HCT116 (cell line): ENCODE measurements around the gene MUTYH. TPM values are rescaled to one million over a fixed set of nuclear protein-coding genes. Genes with fewer than 3 reads are reported as not detected.

Experiments
- ATAC-seq: fragments of 200-7000 bp; cut with Tn5 transposase; 2 replicates; pipeline ENCODE4 v1.9.1; 2020; ENCODE audit warnings: mild to moderate bottlenecking, moderate library complexity
- BruUV-seq: library from RNA; stranded (reverse); fragments of 400-500 nt; replicated peaks from 2 replicates; lab custom pipeline; 2021; lab: Mats Ljungman, UMichigan
- CTCF ChIA-PET: fragments of 300-600 bp; sonication (Branson Sonifier 250); formaldehyde crosslinking; loops from one replicate; lab custom pipeline; 2021; ENCODE audit warnings: antibody characterized with exemption; lab: Charles Lee
- POLR2A ChIA-PET: fragments of 300-600, 350-600 bp; sonication (Branson Sonifier 250); formaldehyde crosslinking; loops from one replicate; lab custom pipeline; 2021; ENCODE audit warnings: antibody characterized with exemption; lab: Charles Lee
- RAD21 ChIA-PET, 2 experiments: fragments of 300-600 bp; sonication (Branson Sonifier 250); formaldehyde crosslinking; loops; one replicate each; lab custom pipeline; 2023; ENCODE audit warnings: low total read pairs in 2 of 2; ENCODE audit not compliant: uncharacterized antibody in 2 of 2, unreplicated experiment in 2 of 2, low non-redundant PET in 1 of 2; lab: Charles Lee
- DNase-seq: peaks from one replicate; pipeline ENCODE4 v3.0.0-alpha.2; 2010; ENCODE audit warnings: low read depth, low spot score
- H2AFZ ChIP-seq: fragments of 200-600 bp; shearing (Covaris generic), sonication (generic); 2 replicates; pipeline ENCODE4 v1.6.1; 2017; ENCODE audit warnings: low read depth, mixed run types, mixed read lengths, antibody characterized with exemption, low read length; ENCODE audit not compliant: poor library complexity, severe bottlenecking
- H3K27ac ChIP-seq: 2 replicates; pipeline ENCODE4 v1.5.1; 2012; ENCODE audit warnings: low read depth, low read length
- H3K27me3 ChIP-seq: fragments of 200-600 bp; sonication (generic); 2 replicates; pipeline ENCODE4 v1.6.1; 2016; ENCODE audit warnings: mixed run types, low read length, mixed read lengths; ENCODE audit not compliant: insufficient read depth
- H3K36me3 ChIP-seq, 2 experiments: fragments of 200-500 bp in 1 of 2; fragments of 200-600 bp in 1 of 2; sonication (Bioruptor generic) in 1 of 2; sonication (generic) in 1 of 2; 2 replicates each; pipeline versions ENCODE4 v1.5.1 to v1.6.1; 2014 to 2016; ENCODE audit warnings: low read length in 2 of 2, inconsistent platforms in 1 of 2, mixed read lengths in 1 of 2, mixed run types in 1 of 2; ENCODE audit not compliant: insufficient read depth in 2 of 2, control insufficient read depth in 1 of 2
- H3K4me1 ChIP-seq, 2 experiments: fragments of 200-600 bp in 1 of 2; sonication (generic) in 1 of 2; 2 replicates each; pipeline versions ENCODE4 v1.5.1 to v1.6.1; 2012 to 2017; ENCODE audit warnings: low read length in 2 of 2, inconsistent platforms in 1 of 2, mild to moderate bottlenecking in 1 of 2, mixed read lengths in 1 of 2, mixed run types in 1 of 2, moderate library complexity in 1 of 2; ENCODE audit not compliant: insufficient read depth in 2 of 2, control insufficient read depth in 1 of 2
- H3K4me2 ChIP-seq: fragments of 200-600 bp; sonication (generic); 2 replicates; pipeline ENCODE4 v1.6.1; 2017; ENCODE audit warnings: mixed run types, low read length, mixed read lengths
- H3K4me3 ChIP-seq, 2 experiments: fragments of 200-600 bp in 1 of 2; sonication (generic) in 1 of 2; replicated peaks in 1 of 2; 2 replicates each; pipeline ENCODE4 v1.5.1; 2011 to 2016; ENCODE audit warnings: low read length in 2 of 2, control low read depth in 1 of 2, low read depth in 1 of 2, mild to moderate bottlenecking in 1 of 2, mixed read lengths in 1 of 2, mixed run types in 1 of 2
- H3K79me2 ChIP-seq: fragments of 200-600 bp; sonication (generic); 2 replicates; pipeline ENCODE4 v1.6.1; 2017; ENCODE audit warnings: mild to moderate bottlenecking, mixed run types, low read length, moderate library complexity, mixed read lengths; ENCODE audit not compliant: insufficient read depth
- H3K9ac ChIP-seq: fragments of 200-600 bp; sonication (generic); 2 replicates; pipeline ENCODE4 v1.6.1; 2016; ENCODE audit warnings: low read length, mixed read lengths
- H3K9me2 ChIP-seq: fragments of 200-600 bp; sonication (generic), shearing (Covaris generic); 2 replicates; pipeline ENCODE4 v1.6.1; 2017; ENCODE audit warnings: mixed run types, mild to moderate bottlenecking, moderate library complexity; ENCODE audit not compliant: insufficient read depth
- H3K9me3 ChIP-seq, 2 experiments: fragments of 200-500 bp in 1 of 2; fragments of 200-600 bp in 1 of 2; sonication (Bioruptor generic) in 1 of 2; sonication (generic) in 1 of 2; 2 replicates each; pipeline ENCODE4 v1.6.1; 2014 to 2017; ENCODE audit warnings: low read length in 2 of 2, mixed read lengths in 2 of 2, inconsistent platforms in 1 of 2, low read depth in 1 of 2, mild to moderate bottlenecking in 1 of 2, mixed run types in 1 of 2, moderate library complexity in 1 of 2; ENCODE audit not compliant: control insufficient read depth in 1 of 2, insufficient read depth in 1 of 2
- H4K20me1 ChIP-seq: fragments of 200-600 bp; sonication (generic), shearing (Covaris generic); 2 replicates; pipeline ENCODE4 v1.6.1; 2017; ENCODE audit warnings: mixed run types, mild to moderate bottlenecking, moderate library complexity; ENCODE audit not compliant: insufficient read depth
- CEBPB ChIP-seq: IDR thresholded peaks from 2 replicates; pipeline ENCODE4 v1.6.1; 2012; ENCODE audit warnings: low read depth
- CTCF ChIP-seq, 3 experiments: fragments of 200-600 bp in 1 of 3; sonication (generic) in 1 of 3; IDR thresholded peaks in 2 of 3; conservative IDR thresholded peaks in 1 of 3; 2 replicates each; pipeline ENCODE4 v1.5.1; 2012 to 2017; ENCODE audit warnings: low read depth in 2 of 3, low read length in 2 of 3, antibody characterized with exemption in 1 of 3, borderline replicate concordance in 1 of 3, control low read depth in 1 of 3, mild to moderate bottlenecking in 1 of 3, mixed read lengths in 1 of 3, mixed run types in 1 of 3, moderate library complexity in 1 of 3; ENCODE audit not compliant: insufficient read depth in 1 of 3
- SRF ChIP-seq: IDR thresholded peaks from 2 replicates; pipeline ENCODE4 v1.6.1; 2012; ENCODE audit warnings: low read depth
- intact Hi-C: fragments of 100-400 bp; cut with micrococcal nuclease; formaldehyde crosslinking; loops from 2 replicates; pipeline ENCODE4 v1.10.0; 2022
- total RNA-seq: library from RNA; stranded (reverse); gene quantifications from one replicate; pipeline ENCODE4 v1.2.1, GENCODE V29; 2021; ENCODE audit not compliant: unreplicated experiment

The MUTYH gene
- total RNA-seq, 1 experiment from 2014 or later: 44.8 TPM

DNA sequence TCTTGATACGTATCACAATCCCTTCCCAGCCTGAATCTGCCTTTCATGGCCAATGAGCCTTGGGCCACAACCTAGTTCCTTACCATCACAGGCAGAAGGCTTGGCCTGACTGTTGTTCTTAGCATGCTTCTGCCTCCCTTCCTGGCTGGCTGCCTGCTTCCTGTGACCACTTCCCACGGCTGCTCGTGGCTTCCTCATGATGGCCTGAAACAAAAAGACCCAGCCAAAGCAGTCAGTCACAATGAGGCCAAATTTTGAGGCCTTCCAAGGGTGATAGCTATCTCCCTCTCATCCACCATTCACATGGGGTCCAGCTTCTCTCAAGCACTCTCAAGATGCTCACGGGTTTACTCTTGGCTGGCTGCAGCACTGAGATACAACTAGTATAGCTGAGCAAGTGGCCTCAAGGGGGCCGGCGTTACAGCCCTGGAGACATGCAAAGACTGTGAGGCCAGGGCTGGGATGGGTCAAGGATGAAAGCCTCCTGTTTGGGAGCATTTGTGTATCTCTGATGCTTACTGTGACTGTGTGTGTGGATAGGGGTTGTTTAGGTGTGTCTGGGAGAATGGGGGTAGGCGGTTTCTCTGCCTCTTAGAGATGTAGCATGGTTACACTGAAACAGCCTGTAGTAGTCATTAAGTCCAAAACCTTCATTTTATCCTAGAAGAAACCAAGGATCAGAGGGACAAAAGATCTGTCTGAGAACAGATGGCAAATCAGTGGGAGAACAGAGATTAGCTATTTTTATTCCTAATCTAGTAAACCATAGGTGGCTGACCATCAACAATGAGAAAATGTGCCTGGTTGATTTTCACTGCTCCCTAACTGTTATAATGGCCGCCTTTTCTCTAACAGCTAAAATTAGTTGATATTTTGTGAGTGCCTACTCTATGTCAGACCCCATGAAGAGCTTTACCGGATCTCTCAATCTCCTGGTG is 5.7 kb downstream of the MUTYH start:
- CTCF ChIA-PET: no interaction called here
- no TSS peak for BruUV-seq

More for the DNA sequence above, 5.7 kb downstream of the MUTYH start:
- peak; percentile 52; the same call in 1 of the 2 replicates for ATAC-seq
- H3K4me2 ChIP-seq: no peak overlapping the region
- no peaks in the 10 kb centered on the region for H3K27me3 ChIP-seq
- H3K27ac ChIP-seq: no peak overlapping the region
- no peaks in the 10 kb centered on the region for H4K20me1 ChIP-seq
- intact Hi-C loops: no loop called here
- peaks cover 9% of the 10 kb centered on the region; the same call in 1 of the 2 replicates for H3K79me2 ChIP-seq
- H3K36me3 ChIP-seq: peaks cover 0 to 11% of the 10 kb centered on the region in 2 experiments; a peak in 1 of 4 replicates
- TF ChIP-seq SRF (no peak), CEBPB (no peak), CTCF (IDR thresholded peaks at IDR 0.05 in 2 of 3, conservative IDR thresholded peaks at IDR 0.05 in 1 of 3; ENCODE audit: borderline replicate concordance in 1 of 3, insufficient read depth in 1 of 3, low read depth in 2 of 3, low read length in 2 of 3) (0 out of 6 replicates have a peak, but pooled peaks of 1 of the 3 experiments have one; percentile 12)
- TF ChIP-seq, all 23 proteins: peak for 1
- ChIA-PET POLR2A (no interaction called here), RAD21 (no interaction called here)
- Histone ChIP-seq H3K4me3 (no peak overlapping the region), H3K9me3 (peaks cover 0 to 3% of the 10 kb centered on the region in 2 experiments; a peak in 1 of 4 replicates), H3K9me2 (no peaks in the 10 kb centered on the region), H3K9ac (no peak overlapping the region), H3K4me1 (peaks cover 14 to 47% of the 10 kb centered on the region in 2 experiments), H2AFZ (no peak overlapping the region)
- no peak for DNase-seq
